Calu3 (cell line): ENCODE results near the gene CACNG6. TPM values are rescaled to one million over a fixed set of nuclear protein-coding genes. Genes with fewer than 3 reads are reported as not detected.
A peak's percentile ranks its signal among the peaks of the same experiment; 100 is the strongest.
"Not testable (repeated sequence)": the region's sequence is repeated elsewhere in the genome, so short reads cannot be mapped to it uniquely, and the experiment has no call there.

Source experiments
- BruUV-seq: library from RNA; stranded (reverse); fragments of 400-500 nt; replicated peaks from 2 replicates; lab custom pipeline; 2021; lab: Mats Ljungman, UMichigan
- CTCF ChIA-PET: fragments of 300-600 bp; sonication (Branson Sonifier 250); formaldehyde crosslinking; loops from one replicate; lab custom pipeline; 2022; ENCODE audit warnings: antibody characterized with exemption; lab: Charles Lee
- DNase-seq: peaks from one replicate; pipeline ENCODE4 v3.0.0; 2022
- H3K27ac Mint-ChIP-seq: one replicate; pipeline ENCODE4 v1.8.0; 2022; ENCODE audit warnings: mixed read lengths; ENCODE audit not compliant: unreplicated experiment
- H3K27me3 Mint-ChIP-seq: one replicate; pipeline ENCODE4 v1.8.0; 2022; ENCODE audit warnings: mixed read lengths; ENCODE audit not compliant: unreplicated experiment
- H3K36me3 Mint-ChIP-seq: one replicate; pipeline ENCODE4 v1.8.0; 2022; ENCODE audit warnings: mild to moderate bottlenecking, moderate library complexity, mixed read lengths; ENCODE audit not compliant: insufficient read depth, unreplicated experiment
- H3K4me1 Mint-ChIP-seq: one replicate; pipeline ENCODE4 v1.8.0; 2022; ENCODE audit warnings: mild to moderate bottlenecking, low read depth, mixed read lengths; ENCODE audit not compliant: unreplicated experiment
- H3K4me3 Mint-ChIP-seq: one replicate; pipeline ENCODE4 v1.8.0; 2022; ENCODE audit warnings: mild to moderate bottlenecking, low read depth, moderate library complexity, mixed read lengths; ENCODE audit not compliant: unreplicated experiment
- H3K9me3 Mint-ChIP-seq: one replicate; pipeline ENCODE4 v1.8.0; 2022; ENCODE audit warnings: low read depth, mixed read lengths; ENCODE audit not compliant: unreplicated experiment
- intact Hi-C: fragments of 100-400 bp; cut with micrococcal nuclease; formaldehyde crosslinking; loops from one replicate; pipeline ENCODE4 v1.10.0; 2022; ENCODE audit not compliant: unreplicated experiment
- total RNA-seq: library from RNA; stranded (reverse); gene quantifications from 2 replicates; pipeline ENCODE4 v1.2.3, GENCODE V29; 2022
- TF ChIP-seq, protein P1 (sequence below): fragments of 200-600 bp; IDR thresholded peaks from one replicate; pipeline ENCODE4 v1.8.0; 2022; ENCODE audit warnings: antibody characterized with exemption; ENCODE audit not compliant: unreplicated experiment

Gene CACNG6
- total RNA-seq, 1 experiment from 2014 or later: 144 TPM

DNA sequence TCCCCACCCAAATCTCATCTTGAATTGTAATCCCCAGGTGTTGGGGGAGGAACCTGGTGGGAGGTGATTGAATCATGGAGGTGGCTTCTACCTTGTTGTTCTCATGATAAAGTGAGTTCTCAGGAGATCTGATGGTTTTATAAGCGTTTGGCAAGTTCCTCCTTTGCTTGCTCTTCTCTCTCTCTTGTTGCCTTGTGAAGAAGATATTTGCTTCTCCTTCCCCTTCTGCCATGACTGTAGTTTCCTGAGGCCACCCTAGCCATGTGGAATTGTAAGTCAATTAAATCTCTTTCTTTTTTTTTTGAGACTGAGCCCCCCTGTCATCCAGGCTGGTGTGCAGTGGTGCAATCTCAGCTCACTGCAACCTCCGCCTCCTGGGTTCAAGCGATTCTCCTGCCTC lies 37.9 kb downstream of the CACNG6 start:
- H3K27ac Mint-ChIP-seq: peak overlapping the region; percentile 63
- no peaks in the 10 kb centered on the region for H3K9me3 Mint-ChIP-seq
- H3K36me3 Mint-ChIP-seq: peaks cover 4% of the 10 kb centered on the region
- DNase-seq: no peak
- intact Hi-C loops: no loop called here
- no peak overlapping the region for H3K4me3 Mint-ChIP-seq
- TF ChIP-seq, protein P1, sequence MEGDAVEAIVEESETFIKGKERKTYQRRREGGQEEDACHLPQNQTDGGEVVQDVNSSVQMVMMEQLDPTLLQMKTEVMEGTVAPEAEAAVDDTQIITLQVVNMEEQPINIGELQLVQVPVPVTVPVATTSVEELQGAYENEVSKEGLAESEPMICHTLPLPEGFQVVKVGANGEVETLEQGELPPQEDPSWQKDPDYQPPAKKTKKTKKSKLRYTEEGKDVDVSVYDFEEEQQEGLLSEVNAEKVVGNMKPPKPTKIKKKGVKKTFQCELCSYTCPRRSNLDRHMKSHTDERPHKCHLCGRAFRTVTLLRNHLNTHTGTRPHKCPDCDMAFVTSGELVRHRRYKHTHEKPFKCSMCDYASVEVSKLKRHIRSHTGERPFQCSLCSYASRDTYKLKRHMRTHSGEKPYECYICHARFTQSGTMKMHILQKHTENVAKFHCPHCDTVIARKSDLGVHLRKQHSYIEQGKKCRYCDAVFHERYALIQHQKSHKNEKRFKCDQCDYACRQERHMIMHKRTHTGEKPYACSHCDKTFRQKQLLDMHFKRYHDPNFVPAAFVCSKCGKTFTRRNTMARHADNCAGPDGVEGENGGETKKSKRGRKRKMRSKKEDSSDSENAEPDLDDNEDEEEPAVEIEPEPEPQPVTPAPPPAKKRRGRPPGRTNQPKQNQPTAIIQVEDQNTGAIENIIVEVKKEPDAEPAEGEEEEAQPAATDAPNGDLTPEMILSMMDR: no peak
- H3K4me1 Mint-ChIP-seq: peaks cover 28% of the 10 kb centered on the region
- no peaks in the 10 kb centered on the region for H3K27me3 Mint-ChIP-seq
- CTCF ChIA-PET: interaction anchor here (0.5 to 1.6 kb wide), 16 partner anchors 9 to 236 kb away, joined by 4 to 29 read pairs (median 7); partner anchors contain the start of genes MYADM and PRKCG
- no TSS peak for BruUV-seq

- DNase-seq: peak; percentile 83
- H3K4me1 Mint-ChIP-seq: peaks cover 21% of the 10 kb centered on the region
- H3K9me3 Mint-ChIP-seq: no peaks in the 10 kb centered on the region
- TF ChIP-seq, protein P1: peak; percentile 83
- H3K27me3 Mint-ChIP-seq: no peaks in the 10 kb centered on the region
- no peak overlapping the region for H3K27ac Mint-ChIP-seq
- BruUV-seq: no TSS peak
- no peak overlapping the region for H3K4me3 Mint-ChIP-seq
- intact Hi-C loops: loop anchor here (1.0 kb wide), 1 partner anchor 222 kb away; no protein-coding TSS in a partner anchor
- CTCF ChIA-PET: interaction anchor here (0.5 to 1.6 kb wide), 34 partner anchors 8 to 1841 kb away, joined by 3 to 29 read pairs (median 4); partner anchors contain the start of genes CACNG6, CNOT3, MYADM and PRKCG
- H3K36me3 Mint-ChIP-seq: peaks cover 4% of the 10 kb centered on the region
Measured at GRCh38 chr19:54029930-54030490, 38.6 kb downstream of the CACNG6 start.

DNA sequence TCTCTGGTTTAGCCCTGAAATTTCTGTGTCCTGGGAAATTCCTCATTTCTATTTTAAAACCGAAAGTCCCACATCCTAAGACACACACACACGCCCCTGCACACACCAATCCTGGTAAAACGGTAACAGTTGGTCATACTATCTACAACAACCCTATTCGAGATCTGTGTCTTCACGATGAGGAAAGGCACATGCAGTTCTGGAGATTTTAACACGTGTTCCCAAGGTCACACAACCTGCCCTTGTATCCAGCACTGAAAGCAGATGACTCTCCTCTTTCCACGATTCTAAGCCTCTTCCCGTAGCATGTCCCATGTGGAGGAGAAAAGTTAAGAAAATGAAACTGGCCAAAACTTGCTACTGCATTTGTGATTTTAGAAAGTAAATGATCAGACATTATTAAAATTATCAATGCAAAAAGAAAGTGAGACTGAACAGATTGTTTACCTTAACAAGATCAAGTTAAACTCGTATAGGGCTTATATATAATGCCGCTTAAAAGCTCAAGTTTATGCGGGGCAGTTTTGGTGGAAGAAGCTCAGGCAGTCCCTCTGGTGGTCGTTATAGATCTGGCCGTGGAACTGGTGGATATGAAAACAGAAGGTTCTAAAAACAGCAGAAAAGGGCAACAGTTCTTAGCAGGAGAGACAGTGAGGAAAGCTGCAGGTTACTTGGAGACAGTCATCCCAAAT lies 39.6 kb downstream of the CACNG6 start:
- DNase-seq: peak; percentile 55
- intact Hi-C loops: loop anchor here (1.0 kb wide), 2 partner anchors 223 to 238 kb away; no protein-coding TSS in a partner anchor
- H3K4me1 Mint-ChIP-seq: peaks cover 21% of the 10 kb centered on the region
- CTCF ChIA-PET: interaction anchor here (0.8 to 1.7 kb wide), 6 partner anchors 11 to 238 kb away, joined by 3 to 19 read pairs (median 7); no protein-coding TSS in a partner anchor
- BruUV-seq: no TSS peak
- peaks cover 4% of the 10 kb centered on the region for H3K36me3 Mint-ChIP-seq
- H3K27ac Mint-ChIP-seq: peak overlapping the region; percentile 60
- no peaks in the 10 kb centered on the region for H3K27me3 Mint-ChIP-seq
- H3K9me3 Mint-ChIP-seq: no peaks in the 10 kb centered on the region
- TF ChIP-seq, protein P1: peak; percentile 61
- H3K4me3 Mint-ChIP-seq: peak overlapping the region; percentile 60

- no peak for DNase-seq
- TF ChIP-seq, protein P1: no peak
- CTCF ChIA-PET: interaction anchor here (0.6 to 0.7 kb wide), 2 partner anchors 15 to 1409 kb away, joined by 3 to 4 read pairs; no protein-coding TSS in a partner anchor
- H3K27ac Mint-ChIP-seq: no peak overlapping the region
- no peaks in the 10 kb centered on the region for H3K27me3 Mint-ChIP-seq
- BruUV-seq: no TSS peak
- intact Hi-C loops: no loop called here
- H3K9me3 Mint-ChIP-seq: no peaks in the 10 kb centered on the region
- H3K4me3 Mint-ChIP-seq: no peak overlapping the region
- peaks cover 12% of the 10 kb centered on the region for H3K4me1 Mint-ChIP-seq
- no peaks in the 10 kb centered on the region for H3K36me3 Mint-ChIP-seq
Measured at GRCh38 chr19:54035215-54036178, 44.1 kb downstream of the CACNG6 start.

GRCh38 chr19:54036542-54036941 lies 45.1 kb downstream of the CACNG6 start:
- H3K27me3 Mint-ChIP-seq, H3K4me1 Mint-ChIP-seq, H3K27ac Mint-ChIP-seq, H3K36me3 Mint-ChIP-seq, H3K4me3 Mint-ChIP-seq, H3K9me3 Mint-ChIP-seq, DNase-seq, intact Hi-C loops, BruUV-seq, CTCF ChIA-PET: not testable (repeated sequence)
